ENCODE results near the gene MAN2A1.
"Not testable (repeated sequence)": the region's sequence is repeated elsewhere in the genome, so short reads cannot be mapped to it uniquely, and the experiment has no call there.

The MAN2A1 gene

DNA sequence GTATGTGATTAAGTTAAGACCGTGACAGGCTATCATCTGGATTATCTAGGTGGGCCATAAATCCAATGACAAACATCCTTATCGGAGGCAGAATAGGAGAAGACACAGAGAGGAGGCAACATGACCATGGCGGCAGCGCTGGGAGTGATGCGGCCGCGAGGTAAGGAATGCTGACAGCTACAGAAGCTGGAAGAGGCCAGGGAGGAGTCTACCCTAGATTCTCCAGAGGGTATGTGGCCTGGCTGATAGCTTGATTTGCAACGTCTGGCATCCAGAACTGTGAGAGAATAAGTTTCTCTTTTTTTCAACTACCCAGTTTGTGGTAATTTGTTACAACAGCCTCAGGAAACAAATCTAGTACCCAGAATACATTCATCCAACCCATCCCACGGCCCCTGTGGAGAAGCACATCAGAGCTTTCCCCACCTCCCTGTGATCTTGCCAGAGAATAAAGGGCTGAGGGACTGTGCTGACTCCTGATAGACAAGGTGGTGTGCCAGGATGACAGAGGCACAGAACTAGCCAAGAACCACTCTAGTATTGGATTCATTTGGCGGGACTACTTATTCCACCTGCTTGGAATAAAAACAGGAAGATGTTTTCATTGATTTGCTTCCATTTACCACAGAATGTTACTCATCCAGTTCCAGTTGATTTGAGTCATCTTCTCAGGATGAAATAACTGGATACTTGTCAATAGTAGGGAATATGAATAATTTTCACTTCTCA, 187.4 kb downstream of the MAN2A1 start:
- DNase-seq, result no peak

DNA sequence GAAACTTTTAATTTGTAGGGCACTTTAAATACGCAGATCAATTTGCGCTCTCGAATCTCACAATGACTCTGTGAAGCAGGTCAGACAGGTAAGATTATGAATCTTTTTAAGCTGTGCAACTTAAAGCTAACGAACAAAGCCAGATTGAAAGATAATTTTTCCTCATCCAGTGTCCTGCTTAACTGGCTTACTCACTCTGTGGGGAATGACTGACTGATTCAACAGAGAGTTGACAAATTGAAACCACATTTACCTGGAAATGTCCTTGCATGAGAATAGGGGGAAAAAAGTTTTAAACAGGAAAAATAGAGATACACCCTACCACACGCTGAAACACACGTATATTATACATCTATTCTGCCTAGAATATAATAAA, 187.9 kb downstream of the MAN2A1 start:
- no peak for DNase-seq

DNA sequence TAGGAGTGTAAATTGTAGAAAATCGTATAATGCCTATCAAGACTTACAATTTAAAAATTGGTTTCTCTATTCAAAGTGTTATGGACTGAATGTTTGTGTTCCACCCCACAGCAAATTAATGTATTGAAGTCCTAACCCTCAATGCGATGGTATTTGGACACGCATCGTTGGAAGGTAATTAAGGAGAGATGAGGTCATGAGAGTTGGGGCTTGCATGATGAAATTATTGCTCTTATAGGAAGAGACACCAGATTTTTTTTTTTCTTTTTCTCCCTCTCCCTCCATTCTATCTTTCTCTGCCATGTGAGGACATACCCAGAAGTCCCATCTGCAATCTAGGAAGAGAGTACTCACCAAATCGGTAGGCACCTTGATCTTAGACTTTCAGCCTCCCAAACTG, 189.2 kb downstream of the MAN2A1 start:
- DNase-seq, result no peak

DNA sequence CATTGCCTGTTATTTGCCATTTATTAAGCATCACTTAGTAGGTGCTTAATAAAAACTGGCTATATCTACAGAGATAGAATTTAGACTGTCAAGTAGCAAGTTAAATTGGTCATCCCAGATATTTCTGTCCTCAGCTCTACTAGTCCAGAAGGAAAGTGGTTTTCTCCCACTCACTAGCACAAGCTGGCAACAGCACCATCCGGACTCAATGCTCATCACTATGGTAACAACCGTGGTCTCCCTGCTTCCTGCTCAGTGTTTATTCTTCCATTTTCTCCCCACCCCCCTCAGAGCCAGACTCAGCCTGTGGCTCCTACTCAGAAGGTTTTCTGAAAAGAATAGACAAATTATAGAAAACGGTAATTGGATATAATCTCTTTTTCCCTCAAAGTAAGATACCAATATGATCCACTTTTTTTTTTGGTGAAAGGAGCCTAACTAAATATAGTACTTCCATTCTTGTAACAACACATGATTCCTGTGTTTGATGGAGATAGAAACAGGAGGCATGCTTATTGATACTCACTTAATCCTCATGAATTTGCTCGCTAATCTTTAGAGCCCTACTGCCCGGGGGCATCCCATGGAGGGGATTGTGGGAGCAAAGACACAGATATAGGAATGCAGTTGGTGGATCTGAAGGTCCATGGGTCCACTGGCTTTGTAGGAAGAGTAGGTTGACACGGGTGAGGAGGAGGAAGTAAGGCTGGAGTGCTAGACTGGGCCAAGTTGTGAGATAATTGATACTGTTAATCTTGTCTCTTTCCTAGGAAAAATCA, 191.4 kb downstream of the MAN2A1 start:
- DNase-seq, result no peak

DNA sequence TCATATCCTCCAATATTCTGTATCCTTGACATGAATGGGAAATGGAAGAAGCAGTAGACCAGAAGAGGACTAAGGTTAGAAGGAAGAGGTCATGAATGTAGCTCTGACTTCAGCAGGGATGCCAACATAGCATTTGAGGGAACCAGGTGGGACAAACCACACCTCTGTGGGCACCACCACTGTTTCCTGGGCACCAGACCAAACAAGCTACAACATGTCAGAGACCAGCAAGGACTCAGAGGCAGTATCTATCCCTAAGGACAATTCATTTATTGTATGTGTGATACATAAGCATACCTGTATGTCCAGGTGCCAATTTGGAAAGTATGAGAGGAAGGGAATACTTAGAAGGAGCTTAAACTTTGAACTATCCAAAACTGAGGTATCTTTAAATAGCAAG, 192.8 kb downstream of the MAN2A1 start:
- no peak for DNase-seq

DNA sequence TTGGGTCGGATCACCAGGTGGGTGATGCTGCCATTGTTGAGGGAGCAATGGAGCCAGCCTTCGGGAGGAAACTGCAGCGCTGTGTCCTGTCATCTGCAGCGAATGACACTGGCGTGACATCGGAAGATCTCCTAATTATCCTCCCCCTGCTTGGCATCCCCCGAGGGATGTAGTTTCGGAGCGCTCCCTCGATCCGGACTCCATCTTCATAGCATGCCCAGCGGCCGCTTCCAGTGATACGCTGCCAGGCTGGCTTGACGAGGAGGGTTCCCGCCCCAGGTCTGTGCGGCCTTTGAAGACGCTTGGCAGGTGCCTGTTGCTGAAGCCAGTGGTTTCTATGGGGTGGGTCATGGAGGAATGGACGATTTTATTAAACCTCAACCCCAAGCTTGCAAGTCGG, 194.9 kb downstream of the MAN2A1 start:
- DNase-seq, result no peak

DNA sequence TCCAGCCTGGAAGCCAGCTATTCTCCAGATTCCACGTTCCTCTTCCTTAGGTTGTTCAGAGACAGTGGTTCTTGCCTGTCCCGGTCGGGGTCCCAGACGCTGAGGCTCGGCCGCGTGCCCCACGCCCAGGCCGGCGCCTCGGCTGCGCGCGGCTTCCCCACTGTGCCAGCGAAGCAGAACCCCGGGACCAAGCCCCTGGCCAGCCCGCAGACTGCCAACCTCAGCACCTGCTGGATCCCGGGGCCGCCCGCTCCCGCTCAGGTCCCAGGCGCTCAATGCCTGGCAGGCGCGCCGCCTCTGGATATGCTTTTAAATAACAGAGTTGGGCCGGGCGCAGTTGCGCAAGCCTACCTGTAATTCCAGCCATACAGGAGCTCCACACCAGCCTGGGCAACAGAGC, 195.5 kb downstream of the MAN2A1 start:
- DNase-seq, result no peak

DNA sequence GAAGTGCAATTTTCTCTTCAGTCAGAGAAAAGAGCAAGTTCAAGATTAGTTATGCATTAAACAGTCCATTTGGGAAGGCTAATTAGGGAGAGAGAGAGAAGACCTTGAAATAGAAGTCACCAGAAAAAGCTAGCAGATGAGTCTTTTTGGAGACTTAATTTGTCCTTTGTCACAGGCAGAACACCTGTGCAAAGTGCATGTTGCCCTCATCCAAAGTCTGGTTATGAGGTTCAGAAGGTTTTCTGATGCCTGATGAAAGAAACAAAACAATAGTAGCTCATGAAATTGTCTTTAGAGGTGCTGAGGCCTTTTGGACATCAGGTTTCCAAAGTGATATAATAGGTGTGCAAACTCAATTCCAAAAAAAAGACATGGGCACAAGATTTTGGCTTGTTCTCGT, 199.3 kb downstream of the MAN2A1 start:
- no peak for DNase-seq

DNA sequence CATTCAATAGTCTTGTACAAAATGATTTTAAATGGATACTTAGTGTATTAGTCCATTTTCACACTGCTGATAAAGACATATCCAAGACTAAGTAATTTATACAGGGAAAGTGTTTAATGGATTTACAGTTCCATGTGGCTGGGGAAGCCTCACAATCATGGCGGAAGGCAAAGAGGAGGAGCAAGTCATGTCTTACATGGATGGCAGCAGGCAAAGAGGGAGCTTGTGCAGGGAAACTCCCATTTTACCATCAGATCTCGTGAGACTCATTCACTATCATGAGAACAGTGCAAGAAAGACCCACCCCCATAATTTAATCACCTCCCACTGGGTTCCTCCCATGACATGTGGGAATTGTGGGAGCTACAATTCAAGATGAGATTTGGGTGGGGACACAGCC, 203.5 kb downstream of the MAN2A1 start:
- not testable (repeated sequence) for DNase-seq

DNA sequence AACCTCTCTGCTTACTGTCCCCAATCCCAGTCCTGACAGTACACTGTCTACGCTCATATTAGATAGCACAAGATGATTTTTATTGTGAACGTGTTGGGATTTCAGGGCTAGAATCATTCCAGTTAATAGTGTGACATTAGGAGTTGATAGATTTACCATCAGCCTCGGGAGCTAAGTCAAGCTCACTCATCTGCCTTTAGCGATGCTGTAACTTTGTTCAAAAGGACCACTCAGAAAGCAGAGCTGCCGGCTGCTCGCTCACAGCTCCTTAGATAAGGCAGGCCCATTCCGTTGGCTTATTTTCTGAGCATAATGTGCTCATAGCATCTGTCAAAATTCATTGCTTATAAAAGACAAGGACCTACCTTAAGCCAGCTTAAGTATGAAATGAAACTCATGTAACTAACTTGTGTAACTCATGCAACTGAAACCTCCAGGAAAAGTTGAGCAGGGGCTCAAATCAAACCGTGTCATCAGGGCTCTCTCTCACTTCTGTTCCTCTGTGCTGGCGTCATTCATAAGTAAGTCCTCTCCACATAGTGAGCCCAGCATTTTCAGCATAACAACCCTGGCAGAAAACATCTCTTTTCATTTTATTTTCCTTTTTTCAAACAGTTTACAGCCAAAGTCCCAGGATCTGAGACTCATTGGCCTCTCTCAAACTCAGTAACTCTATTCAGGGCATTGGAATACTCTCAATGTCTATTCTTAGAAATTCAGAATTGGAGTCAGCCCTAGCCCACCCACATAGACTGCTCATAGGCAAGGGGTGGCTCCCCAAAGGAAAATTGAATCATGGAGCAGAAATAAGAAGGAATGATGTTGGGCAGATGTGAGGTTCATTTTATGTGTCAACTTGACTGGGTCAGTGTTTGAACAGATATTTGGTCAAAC, 208.8 kb downstream of the MAN2A1 start:
- no peak for DNase-seq

DNA sequence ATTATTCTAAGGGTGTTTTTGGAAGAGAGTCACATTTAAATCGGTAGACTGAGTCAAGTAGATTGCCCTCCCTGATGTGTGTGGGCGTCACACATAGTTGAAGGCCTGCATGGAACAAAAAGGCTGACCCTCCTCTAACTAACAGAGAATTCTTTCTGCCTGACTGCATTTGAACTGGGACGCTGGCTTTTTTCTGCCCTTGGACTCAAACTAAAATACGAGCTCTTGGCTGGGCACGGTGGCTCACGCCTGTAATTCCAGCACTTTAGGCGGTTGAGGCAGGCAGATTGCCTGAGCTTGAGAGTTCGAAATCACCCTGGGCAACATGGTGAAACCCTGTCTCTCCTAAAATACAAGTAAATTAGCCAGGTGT, 209.4 kb downstream of the MAN2A1 start:
- DNase-seq, result no peak

DNA sequence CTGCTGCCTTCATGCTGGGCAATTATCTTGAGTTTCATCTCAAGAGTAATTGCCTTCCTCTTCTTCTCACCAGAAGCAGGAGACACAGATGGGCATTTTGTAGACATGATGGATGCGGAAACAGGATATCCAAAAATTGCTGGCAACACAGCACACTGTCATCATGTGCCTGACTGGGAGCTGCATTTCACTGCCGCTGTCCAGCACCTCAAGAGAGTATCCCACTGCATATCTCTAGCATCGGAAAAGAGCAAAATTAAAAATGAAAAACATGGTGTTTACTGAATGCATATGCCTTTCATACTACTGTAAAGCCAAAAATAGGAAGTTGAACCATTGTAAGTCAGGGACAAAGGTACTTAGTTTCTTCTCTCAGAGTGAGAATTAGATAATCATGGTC, 210.7 kb downstream of the MAN2A1 start:
- DNase-seq, result no peak

DNA sequence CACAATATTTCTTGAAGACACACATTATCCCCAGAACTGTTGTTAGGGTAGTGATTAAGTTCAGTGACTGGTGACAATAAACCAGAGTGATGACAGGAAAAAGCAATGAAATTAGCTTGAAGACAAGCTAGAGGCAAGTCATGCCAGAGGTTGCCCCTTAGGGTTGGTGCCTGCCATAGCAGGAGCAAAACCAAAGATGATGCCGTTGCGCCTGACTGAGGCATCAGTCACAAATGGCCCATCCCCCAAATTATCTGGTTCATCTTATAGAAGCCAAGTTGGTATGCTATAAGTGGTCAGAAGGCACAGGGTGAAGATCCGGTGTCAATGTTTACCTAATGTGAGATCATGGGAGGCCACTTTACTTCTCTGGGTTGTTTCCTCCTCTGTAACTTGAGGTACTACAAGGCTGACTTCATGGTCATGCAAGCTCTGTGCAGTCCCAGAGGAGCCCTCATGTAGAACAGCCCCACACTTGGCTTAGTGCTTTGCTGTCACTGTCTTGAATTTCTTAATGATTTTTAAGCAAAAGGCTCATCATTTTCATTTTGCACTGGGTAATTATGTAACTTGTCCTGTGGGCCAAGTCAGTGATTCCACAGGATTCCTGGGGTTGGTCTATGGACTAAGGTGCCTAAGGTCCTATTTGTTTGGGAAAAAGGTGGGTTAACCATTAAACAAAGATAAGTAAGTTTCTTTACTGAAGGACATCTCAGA, 211.3 kb downstream of the MAN2A1 start:
- DNase-seq, result no peak

DNA sequence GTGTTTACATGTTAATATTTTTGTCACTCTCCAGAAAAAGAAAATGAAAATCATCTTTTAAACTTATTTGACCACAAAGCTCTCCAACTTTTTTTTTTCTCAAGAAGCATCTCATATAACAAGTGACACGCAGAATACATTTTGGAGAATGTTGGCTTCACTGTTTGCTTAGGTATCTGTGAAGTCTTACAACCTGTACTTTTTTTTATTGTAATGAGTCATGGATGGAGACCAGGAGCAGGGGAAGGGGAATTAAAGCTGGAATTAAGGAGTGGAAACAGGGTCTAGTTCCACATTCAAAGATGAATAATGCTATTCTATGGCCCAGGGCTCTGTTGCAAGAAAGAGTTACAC, 211.9 kb downstream of the MAN2A1 start:
- no peak for DNase-seq

DNA sequence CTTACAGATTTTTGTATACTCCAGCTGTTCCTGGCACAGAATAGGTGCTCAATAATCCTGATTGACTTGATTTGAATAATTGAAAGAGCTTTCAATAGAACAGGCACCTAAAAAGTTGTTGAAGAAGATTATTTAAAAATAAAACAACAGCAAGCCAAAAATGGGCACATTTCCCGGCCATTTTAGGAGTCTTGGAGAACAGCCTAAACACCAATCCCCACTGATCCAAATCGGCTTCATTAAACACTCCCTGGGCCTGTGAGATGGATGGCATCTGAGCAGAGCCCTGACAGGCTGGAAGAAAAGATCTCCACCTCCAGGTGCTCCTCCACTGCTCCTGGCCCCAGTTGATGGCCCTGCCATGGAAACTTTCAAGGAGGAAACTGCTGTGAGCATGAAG, 213.3 kb downstream of the MAN2A1 start:
- DNase-seq, result no peak

DNA sequence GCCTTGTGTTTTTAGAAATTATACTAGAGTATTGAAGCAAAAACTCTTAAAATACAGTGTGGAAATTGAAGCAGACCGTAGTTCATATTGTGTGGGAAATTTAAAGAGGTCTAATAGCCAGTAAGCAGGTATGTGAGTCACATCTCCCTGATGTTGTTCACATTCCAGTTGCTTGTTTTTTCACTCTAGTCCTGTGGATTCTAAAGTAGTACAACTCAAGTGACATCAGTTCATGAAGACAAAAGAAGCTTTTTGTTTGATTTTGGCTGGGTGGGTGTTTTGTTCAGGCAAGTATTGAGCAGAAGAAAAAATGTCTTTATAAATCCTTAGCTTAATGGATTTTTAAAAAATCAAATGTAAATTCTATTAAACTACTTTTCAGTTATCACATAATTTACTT, 216.2 kb downstream of the MAN2A1 start:
- no peak for DNase-seq

DNA sequence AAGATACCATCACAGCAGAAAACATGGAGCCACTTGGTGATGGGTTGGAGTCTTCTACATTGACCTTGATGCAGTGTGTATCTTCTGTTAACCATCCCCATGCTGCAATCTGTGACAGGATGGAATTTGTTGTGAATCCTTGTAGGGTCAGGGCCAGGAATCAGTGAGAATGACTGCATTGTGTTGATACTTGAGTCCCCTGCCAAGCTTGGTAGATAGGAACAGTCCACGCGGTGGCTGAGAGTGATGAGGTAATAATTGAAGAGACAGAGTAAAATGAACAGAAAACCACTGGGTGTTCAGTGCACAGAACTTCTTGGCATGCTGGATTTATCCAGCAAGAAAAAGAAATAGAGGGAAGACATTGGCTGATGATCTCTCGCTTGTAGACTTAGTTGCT, 217.5 kb downstream of the MAN2A1 start:
- no peak for DNase-seq

DNA sequence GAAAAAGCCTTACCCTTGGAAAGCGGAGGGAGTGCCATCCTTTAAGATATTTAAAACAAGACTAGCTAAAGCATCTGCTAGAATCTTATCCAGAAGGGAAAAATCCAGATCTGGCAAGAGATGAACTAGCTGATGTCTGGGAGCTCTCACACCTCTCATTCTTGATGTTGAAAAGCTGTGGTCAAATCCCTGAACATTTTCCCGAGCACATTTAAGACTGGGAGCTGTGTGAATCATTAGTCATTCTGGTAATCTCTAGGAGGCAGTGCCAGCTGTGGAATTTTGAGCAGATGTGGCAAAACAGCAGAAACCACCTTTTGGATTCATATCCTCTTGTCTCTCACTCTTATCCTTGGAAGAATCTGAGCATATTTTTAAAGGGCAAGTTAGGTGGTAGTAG, 218.0 kb downstream of the MAN2A1 start:
- DNase-seq, result no peak

DNA sequence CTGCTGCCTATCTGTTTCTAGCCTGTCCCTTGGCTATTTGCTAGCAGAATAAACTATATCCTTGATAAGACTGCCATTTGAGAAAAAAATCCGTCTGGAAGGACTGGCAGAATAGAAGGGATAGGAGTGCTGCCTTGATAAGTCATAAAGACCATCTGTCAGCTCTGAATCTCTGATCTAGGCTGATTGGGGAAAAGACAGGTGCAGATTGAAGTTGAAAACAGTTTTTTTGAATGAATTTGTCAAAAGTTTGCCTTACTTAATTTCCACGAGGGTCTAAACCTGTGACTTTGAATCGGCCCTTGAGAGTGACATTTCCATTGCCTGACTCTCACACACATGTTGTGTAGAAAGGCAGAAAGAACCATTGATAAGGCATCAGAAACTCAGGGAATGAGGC, 218.6 kb downstream of the MAN2A1 start:
- DNase-seq, result no peak

DNA sequence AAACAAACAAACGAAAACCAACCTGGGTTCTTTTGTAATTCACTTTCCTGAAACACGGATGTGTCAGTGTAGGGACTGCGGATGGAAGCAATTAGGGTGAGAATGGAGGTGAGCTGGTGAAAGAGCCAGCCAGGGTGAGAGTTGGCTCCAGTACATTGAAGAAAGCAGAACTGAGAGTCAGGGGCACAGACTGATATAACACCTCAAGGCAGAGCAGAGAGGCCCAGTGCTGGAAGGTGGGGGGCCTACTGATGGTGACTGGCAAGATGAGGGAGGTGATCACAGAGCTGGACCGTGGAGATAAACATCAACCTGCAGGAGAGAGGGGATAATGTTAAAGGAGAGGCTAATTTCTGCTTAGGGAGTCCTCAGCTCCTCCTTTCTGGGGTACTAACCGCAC, 221.1 kb downstream of the MAN2A1 start:
- no peak for DNase-seq

DNA sequence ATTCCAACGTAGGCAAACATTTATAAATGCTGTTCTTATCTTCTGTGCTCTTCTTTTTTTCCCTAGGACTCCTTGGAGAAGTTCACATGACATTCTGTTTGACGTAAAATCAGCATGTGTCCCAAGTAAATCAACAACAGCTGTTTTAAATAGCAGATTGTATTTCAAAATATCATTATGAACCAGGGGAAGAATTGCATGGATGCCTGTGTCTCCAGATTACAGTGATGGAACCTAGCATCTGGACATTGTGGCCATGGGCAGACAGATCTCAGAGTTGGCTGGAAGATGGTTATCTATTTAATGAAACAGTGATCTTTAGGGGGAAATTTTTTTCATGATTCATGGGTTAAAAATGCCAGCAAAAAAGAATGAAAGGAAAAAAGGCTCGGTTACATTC, 222.0 kb downstream of the MAN2A1 start:
- DNase-seq, result no peak

DNA sequence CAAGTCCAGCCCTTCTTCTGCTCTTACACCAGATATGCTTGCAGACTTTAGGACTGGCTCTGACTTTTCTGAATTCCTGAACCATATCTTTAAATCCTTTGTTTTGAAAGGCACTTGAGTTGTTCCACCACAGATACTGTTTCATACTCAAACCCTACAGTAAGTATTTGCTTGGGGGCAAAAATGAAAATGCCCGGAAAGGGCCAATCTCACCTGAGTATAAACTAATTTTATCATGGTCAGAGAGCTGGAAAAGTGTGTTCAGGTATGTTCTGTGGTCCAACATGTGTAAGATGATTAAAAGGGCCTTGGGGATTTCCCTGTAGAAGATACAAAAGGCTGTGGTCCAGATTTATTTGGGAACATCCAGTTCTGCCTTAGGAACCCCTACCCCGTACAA, 225.2 kb downstream of the MAN2A1 start:
- DNase-seq, result no peak

DNA sequence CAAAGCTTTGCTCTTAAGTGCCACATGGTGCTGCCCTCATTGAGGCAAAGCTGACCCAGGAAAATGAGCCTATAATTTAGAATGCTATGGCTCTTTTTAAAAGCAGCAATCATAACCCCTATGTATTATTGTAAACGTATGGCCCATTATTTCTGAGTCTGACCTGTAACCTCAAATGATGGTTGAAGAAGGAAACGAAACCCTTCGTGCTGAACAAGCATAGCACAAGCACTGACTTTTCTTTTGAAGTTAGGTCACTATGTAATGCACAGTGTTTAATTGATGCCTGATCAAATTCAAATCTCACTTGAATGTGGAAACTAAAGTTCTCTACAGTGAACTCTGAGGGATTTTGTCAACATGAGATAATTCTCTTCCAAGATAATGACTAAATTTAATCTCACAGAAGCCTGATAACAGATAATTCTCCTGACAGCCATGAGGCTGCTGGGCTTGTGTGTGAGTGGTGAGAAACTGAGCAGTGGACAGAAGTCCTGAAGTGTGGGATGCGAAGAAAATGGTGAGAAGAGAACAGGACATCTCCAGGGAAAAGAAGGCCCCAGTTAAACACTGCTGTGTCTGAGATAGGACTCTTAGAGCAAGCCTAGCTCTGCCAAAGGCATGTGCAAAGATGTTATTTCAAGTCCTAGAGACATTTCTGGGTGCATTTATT, 226.9 kb downstream of the MAN2A1 start:
- DNase-seq, result no peak
